HCT116 (cell line): ENCODE data around the gene ACER3. TPM values are rescaled to one million over a fixed set of nuclear protein-coding genes. Genes with fewer than 3 reads are reported as not detected.

Experiments
- ATAC-seq: fragments of 200-7000 bp; cut with Tn5 transposase; 2 replicates; pipeline ENCODE4 v1.9.1; 2020; ENCODE audit warnings: mild to moderate bottlenecking, moderate library complexity
- BruUV-seq: library from RNA; stranded (reverse); fragments of 400-500 nt; replicated peaks from 2 replicates; lab custom pipeline; 2021; lab: Mats Ljungman, UMichigan
- CTCF ChIA-PET: fragments of 300-600 bp; sonication (Branson Sonifier 250); formaldehyde crosslinking; loops from one replicate; lab custom pipeline; 2021; ENCODE audit warnings: antibody characterized with exemption; lab: Charles Lee
- POLR2A ChIA-PET: fragments of 300-600, 350-600 bp; sonication (Branson Sonifier 250); formaldehyde crosslinking; loops from one replicate; lab custom pipeline; 2021; ENCODE audit warnings: antibody characterized with exemption; lab: Charles Lee
- RAD21 ChIA-PET, 2 experiments: fragments of 300-600 bp; sonication (Branson Sonifier 250); formaldehyde crosslinking; loops; one replicate each; lab custom pipeline; 2023; ENCODE audit warnings: low total read pairs in 2 of 2; ENCODE audit not compliant: uncharacterized antibody in 2 of 2, unreplicated experiment in 2 of 2, low non-redundant PET in 1 of 2; lab: Charles Lee
- DNase-seq: peaks from one replicate; pipeline ENCODE4 v3.0.0-alpha.2; 2010; ENCODE audit warnings: low read depth, low spot score
- H2AFZ ChIP-seq: fragments of 200-600 bp; shearing (Covaris generic), sonication (generic); 2 replicates; pipeline ENCODE4 v1.6.1; 2017; ENCODE audit warnings: low read depth, mixed run types, mixed read lengths, antibody characterized with exemption, low read length; ENCODE audit not compliant: poor library complexity, severe bottlenecking
- H3K27ac ChIP-seq: 2 replicates; pipeline ENCODE4 v1.5.1; 2012; ENCODE audit warnings: low read depth, low read length
- H3K27me3 ChIP-seq: fragments of 200-600 bp; sonication (generic); 2 replicates; pipeline ENCODE4 v1.6.1; 2016; ENCODE audit warnings: mixed run types, low read length, mixed read lengths; ENCODE audit not compliant: insufficient read depth
- H3K36me3 ChIP-seq, 2 experiments: fragments of 200-500 bp in 1 of 2; fragments of 200-600 bp in 1 of 2; sonication (Bioruptor generic) in 1 of 2; sonication (generic) in 1 of 2; 2 replicates each; pipeline versions ENCODE4 v1.5.1 to v1.6.1; 2014 to 2016; ENCODE audit warnings: low read length in 2 of 2, inconsistent platforms in 1 of 2, mixed read lengths in 1 of 2, mixed run types in 1 of 2; ENCODE audit not compliant: insufficient read depth in 2 of 2, control insufficient read depth in 1 of 2
- H3K4me1 ChIP-seq, 2 experiments: fragments of 200-600 bp in 1 of 2; sonication (generic) in 1 of 2; 2 replicates each; pipeline versions ENCODE4 v1.5.1 to v1.6.1; 2012 to 2017; ENCODE audit warnings: low read length in 2 of 2, inconsistent platforms in 1 of 2, mild to moderate bottlenecking in 1 of 2, mixed read lengths in 1 of 2, mixed run types in 1 of 2, moderate library complexity in 1 of 2; ENCODE audit not compliant: insufficient read depth in 2 of 2, control insufficient read depth in 1 of 2
- H3K4me2 ChIP-seq: fragments of 200-600 bp; sonication (generic); 2 replicates; pipeline ENCODE4 v1.6.1; 2017; ENCODE audit warnings: mixed run types, low read length, mixed read lengths
- H3K4me3 ChIP-seq, 2 experiments: fragments of 200-600 bp in 1 of 2; sonication (generic) in 1 of 2; replicated peaks in 1 of 2; 2 replicates each; pipeline ENCODE4 v1.5.1; 2011 to 2016; ENCODE audit warnings: low read length in 2 of 2, control low read depth in 1 of 2, low read depth in 1 of 2, mild to moderate bottlenecking in 1 of 2, mixed read lengths in 1 of 2, mixed run types in 1 of 2
- H3K79me2 ChIP-seq: fragments of 200-600 bp; sonication (generic); 2 replicates; pipeline ENCODE4 v1.6.1; 2017; ENCODE audit warnings: mild to moderate bottlenecking, mixed run types, low read length, moderate library complexity, mixed read lengths; ENCODE audit not compliant: insufficient read depth
- H3K9ac ChIP-seq: fragments of 200-600 bp; sonication (generic); 2 replicates; pipeline ENCODE4 v1.6.1; 2016; ENCODE audit warnings: low read length, mixed read lengths
- H3K9me2 ChIP-seq: fragments of 200-600 bp; sonication (generic), shearing (Covaris generic); 2 replicates; pipeline ENCODE4 v1.6.1; 2017; ENCODE audit warnings: mixed run types, mild to moderate bottlenecking, moderate library complexity; ENCODE audit not compliant: insufficient read depth
- H3K9me3 ChIP-seq, 2 experiments: fragments of 200-500 bp in 1 of 2; fragments of 200-600 bp in 1 of 2; sonication (Bioruptor generic) in 1 of 2; sonication (generic) in 1 of 2; 2 replicates each; pipeline ENCODE4 v1.6.1; 2014 to 2017; ENCODE audit warnings: low read length in 2 of 2, mixed read lengths in 2 of 2, inconsistent platforms in 1 of 2, low read depth in 1 of 2, mild to moderate bottlenecking in 1 of 2, mixed run types in 1 of 2, moderate library complexity in 1 of 2; ENCODE audit not compliant: control insufficient read depth in 1 of 2, insufficient read depth in 1 of 2
- H4K20me1 ChIP-seq: fragments of 200-600 bp; sonication (generic), shearing (Covaris generic); 2 replicates; pipeline ENCODE4 v1.6.1; 2017; ENCODE audit warnings: mixed run types, mild to moderate bottlenecking, moderate library complexity; ENCODE audit not compliant: insufficient read depth
- CEBPB ChIP-seq: IDR thresholded peaks from 2 replicates; pipeline ENCODE4 v1.6.1; 2012; ENCODE audit warnings: low read depth
- CTCF ChIP-seq, 3 experiments: fragments of 200-600 bp in 1 of 3; sonication (generic) in 1 of 3; IDR thresholded peaks in 2 of 3; conservative IDR thresholded peaks in 1 of 3; 2 replicates each; pipeline ENCODE4 v1.5.1; 2012 to 2017; ENCODE audit warnings: low read depth in 2 of 3, low read length in 2 of 3, antibody characterized with exemption in 1 of 3, borderline replicate concordance in 1 of 3, control low read depth in 1 of 3, mild to moderate bottlenecking in 1 of 3, mixed read lengths in 1 of 3, mixed run types in 1 of 3, moderate library complexity in 1 of 3; ENCODE audit not compliant: insufficient read depth in 1 of 3
- EGR1 ChIP-seq: IDR thresholded peaks from 2 replicates; pipeline ENCODE4 v1.6.1; 2012; ENCODE audit warnings: low read depth
- ELF1 ChIP-seq: IDR thresholded peaks from 2 replicates; pipeline ENCODE4 v1.6.1; 2012; ENCODE audit warnings: low read depth, borderline replicate concordance
- EZH2 ChIP-seq: fragments of 200-600 bp; sonication (generic); IDR thresholded peaks from 2 replicates; pipeline ENCODE4 v1.6.1; 2017; ENCODE audit warnings: antibody characterized with exemption, mixed run types
- JUND ChIP-seq: IDR thresholded peaks from 2 replicates; pipeline ENCODE4 v1.6.1; 2012
- POLR2A ChIP-seq: IDR thresholded peaks from 2 replicates; pipeline ENCODE4 v1.7.0; 2011; ENCODE audit warnings: borderline replicate concordance; ENCODE audit not compliant: insufficient read depth, insufficient read length; ENCODE audit errors: extremely low read depth
- POLR2AphosphoS5 ChIP-seq: IDR thresholded peaks from 2 replicates; pipeline ENCODE4 v1.6.1; 2011; ENCODE audit warnings: mild to moderate bottlenecking, low read depth, low read length, moderate library complexity
- SRF ChIP-seq: IDR thresholded peaks from 2 replicates; pipeline ENCODE4 v1.6.1; 2012; ENCODE audit warnings: low read depth
- YY1 ChIP-seq: IDR thresholded peaks from 2 replicates; pipeline ENCODE4 v1.6.1; 2011; ENCODE audit warnings: low read length, low read depth, moderate library complexity, mild to moderate bottlenecking; ENCODE audit not compliant: insufficient replicate concordance; ENCODE audit errors: extremely low read depth
- ZFX ChIP-seq: fragments of 450-650 bp; IDR thresholded peaks from 2 replicates; pipeline ENCODE4 v1.6.1; 2017
- ZNF274 ChIP-seq: fragments of 200-500 bp; sonication (Bioruptor generic); IDR thresholded peaks from 2 replicates; pipeline ENCODE4 v1.6.1; 2014; ENCODE audit warnings: mild to moderate bottlenecking, low read depth, low read length, inconsistent platforms
- intact Hi-C: fragments of 100-400 bp; cut with micrococcal nuclease; formaldehyde crosslinking; loops from 2 replicates; pipeline ENCODE4 v1.10.0; 2022
- total RNA-seq: library from RNA; stranded (reverse); gene quantifications from one replicate; pipeline ENCODE4 v1.2.1, GENCODE V29; 2021; ENCODE audit not compliant: unreplicated experiment

Gene ACER3
- total RNA-seq, 1 experiment from 2014 or later, result 19.1 TPM

DNA sequence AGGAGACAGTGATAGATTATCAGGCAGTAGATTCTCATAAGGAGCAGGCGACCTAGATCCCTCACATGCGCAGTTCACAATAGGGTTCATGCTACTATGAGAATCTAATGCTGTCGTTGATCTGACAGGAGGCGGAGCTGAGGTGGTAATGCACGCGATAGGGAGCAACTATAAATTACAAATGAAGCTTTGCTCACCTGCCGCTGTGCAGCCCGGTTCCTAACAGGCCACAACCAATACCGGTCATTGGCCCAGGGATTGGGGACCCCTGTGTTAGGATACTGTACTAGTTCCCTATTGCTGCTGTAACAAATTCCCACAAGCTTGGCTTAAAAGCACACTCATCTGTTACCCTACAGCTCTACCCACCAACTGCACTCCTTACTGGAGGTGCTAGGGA lies 184.2 kb downstream of the ACER3 start:
- no peak for DNase-seq
- ATAC-seq, result no peak
- Histone ChIP-seq H3K9ac (no peak overlapping the region), H3K79me2 (no peaks in the 10 kb centered on the region), H3K9me3 (no peaks in the 10 kb centered on the region), H3K27me3 (no peaks in the 10 kb centered on the region), H3K9me2 (no peaks in the 10 kb centered on the region), H3K27ac (no peak overlapping the region), H3K36me3 (no peaks in the 10 kb centered on the region), H3K4me1 (peaks cover 2 to 20% of the 10 kb centered on the region in 2 experiments; a peak in 3 of 4 replicates), H3K4me3 (no peak overlapping the region), H4K20me1 (no peaks in the 10 kb centered on the region), H2AFZ (no peak overlapping the region), H3K4me2 (no peak overlapping the region)
- intact Hi-C loops, result loop anchor here (5.0 kb wide), 1 partner anchor 502 kb away; no protein-coding TSS in a partner anchor
- CTCF ChIA-PET, result interaction anchor here (1.1 to 4.4 kb wide), 7 partner anchors 11 to 311 kb away, joined by 3 to 69 read pairs (median 5); partner anchors contain the start of gene B3GNT6
- RAD21 ChIA-PET, result interaction anchor here (1.3 to 1.7 kb wide), 3 partner anchors 47 to 125 kb away, joined by 3 to 11 read pairs (median 5); no protein-coding TSS in a partner anchor
- BruUV-seq, result no TSS peak
- POLR2A ChIA-PET, result no interaction called here
- TF ChIP-seq EGR1 (no peak), CEBPB (no peak), ZFX (no peak), SRF (no peak), YY1 (no peak), POLR2AphosphoS5 (no peak), POLR2A (no peak), JUND (no peak), ELF1 (no peak), ZNF274 (no peak), EZH2 (no peak), CTCF (IDR thresholded peaks at IDR 0.05 in 2 of 3, conservative IDR thresholded peaks at IDR 0.05 in 1 of 3; ENCODE audit: borderline replicate concordance in 1 of 3, insufficient read depth in 1 of 3, low read depth in 2 of 3, low read length in 2 of 3) (no peak)
